ENCODE data around the gene EPHA6.
"Not testable (repeated sequence)": the region's sequence is repeated elsewhere in the genome, so short reads cannot be mapped to it uniquely, and the experiment has no call there.

EPHA6 gene

DNA sequence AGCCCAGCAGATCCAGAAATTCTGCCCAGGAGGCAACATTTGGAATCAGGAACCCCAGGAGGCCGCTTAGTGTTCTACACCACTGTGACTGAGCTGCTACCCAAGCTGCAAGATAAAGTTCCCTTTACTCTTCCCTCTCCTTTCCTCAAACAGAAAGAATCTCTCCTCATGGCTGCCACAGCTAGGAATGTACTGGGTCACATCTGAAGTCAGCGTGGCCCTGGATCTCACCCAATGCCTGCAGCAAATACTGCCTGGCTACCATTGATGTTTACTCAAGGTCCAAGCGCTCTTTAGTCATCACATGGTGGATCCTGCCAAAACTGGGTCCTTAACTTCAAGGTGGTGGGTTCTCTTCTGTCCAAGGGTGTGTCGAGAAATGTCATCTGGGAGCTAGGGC is 382.7 kb downstream of the EPHA6 start:
- no peak for DNase-seq

DNA sequence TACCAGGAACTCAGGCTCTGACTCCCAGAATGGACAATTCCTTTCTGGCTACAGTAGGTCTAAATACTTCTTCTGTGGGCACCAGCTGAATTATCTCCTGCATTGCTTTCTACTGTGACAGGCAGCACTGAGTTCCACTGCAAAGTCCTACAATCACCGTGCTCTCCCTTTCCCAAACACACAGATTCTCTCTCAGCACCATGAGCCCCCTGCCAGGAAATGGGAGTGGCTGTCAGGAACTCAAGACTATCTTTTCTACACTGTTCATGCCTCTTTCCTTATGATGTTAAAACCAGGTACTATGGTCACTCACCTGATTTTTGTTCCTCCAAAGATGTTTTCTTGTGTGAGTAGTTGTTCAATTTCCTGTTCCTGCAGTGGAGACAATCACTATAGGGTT is 383.4 kb downstream of the EPHA6 start:
- DNase-seq = no peak

DNA sequence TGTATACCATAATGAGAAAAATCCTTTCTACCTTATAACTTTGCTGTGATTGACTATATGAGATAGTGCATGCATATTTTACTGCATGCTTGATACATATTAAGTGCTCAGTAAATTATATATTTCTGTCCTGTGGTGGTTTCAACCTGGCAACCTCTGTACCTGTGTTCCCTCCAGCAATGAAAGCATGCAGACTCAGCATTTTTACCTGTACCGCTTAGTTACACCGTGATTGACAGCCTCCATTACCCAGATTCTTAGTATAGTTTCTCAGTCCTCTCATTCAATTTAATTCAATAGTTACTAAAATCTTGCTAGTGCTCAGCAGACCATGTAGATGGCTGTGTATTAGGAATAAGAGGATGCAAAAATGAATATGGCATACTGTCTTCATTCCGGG is 386.0 kb downstream of the EPHA6 start:
- DNase-seq = no peak

DNA sequence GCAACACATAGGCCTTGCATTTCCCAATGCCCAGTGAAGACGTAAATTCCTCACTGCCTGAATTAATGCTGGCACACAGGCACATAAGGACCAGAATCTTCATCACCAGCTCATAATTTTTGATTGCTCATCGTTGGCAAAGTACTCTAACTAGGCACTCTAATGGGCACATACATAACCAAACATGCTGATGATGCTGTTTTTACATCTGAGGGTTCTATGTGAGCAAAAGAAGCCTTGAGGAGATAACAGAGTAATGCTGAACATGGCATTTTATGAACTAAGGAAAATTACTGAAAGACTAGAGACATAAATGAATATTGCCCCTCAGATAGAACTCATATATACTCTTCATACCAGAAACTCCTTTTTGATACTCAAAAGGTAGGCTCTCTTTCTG is 387.4 kb downstream of the EPHA6 start:
- no peak for DNase-seq

DNA sequence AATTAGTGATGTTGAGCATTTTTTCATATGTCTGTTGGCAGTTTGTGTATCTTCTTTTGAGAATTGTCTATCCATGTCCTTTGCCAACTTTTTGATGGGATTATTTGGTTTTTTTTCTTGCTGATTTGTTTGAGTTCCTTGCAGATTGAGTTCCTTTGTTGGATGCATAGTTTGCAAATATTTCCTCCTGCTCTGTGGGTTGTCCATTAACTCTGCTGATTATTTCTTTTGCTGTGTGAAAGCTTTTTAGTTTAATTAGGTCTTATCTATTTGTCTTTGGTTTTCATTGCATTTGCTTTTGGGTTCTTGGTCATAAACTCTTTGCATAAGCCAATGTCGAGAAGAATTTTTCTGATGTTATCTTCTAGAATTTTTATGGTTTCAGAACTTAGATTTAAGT is 414.6 kb downstream of the EPHA6 start:
- DNase-seq = no peak

DNA sequence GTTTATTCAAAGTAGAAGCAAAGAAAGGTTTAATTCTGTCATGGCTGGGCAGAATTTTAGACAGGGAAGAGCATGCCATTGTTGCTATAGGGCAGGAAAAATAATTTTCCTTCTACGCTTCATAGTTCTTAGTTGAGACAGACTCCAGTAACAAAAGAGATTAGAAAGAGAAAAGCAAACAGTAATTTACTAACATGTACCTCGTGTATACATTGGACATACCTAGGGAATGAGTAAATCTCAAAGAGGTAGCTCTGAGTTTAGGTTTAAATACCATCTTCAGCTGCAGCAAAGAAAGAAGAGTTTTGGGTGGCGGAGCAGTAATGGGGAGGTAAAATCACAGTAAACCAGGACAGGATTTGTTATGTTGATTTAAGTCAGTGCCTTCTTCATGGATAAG is 416.1 kb downstream of the EPHA6 start:
- DNase-seq = no peak

DNA sequence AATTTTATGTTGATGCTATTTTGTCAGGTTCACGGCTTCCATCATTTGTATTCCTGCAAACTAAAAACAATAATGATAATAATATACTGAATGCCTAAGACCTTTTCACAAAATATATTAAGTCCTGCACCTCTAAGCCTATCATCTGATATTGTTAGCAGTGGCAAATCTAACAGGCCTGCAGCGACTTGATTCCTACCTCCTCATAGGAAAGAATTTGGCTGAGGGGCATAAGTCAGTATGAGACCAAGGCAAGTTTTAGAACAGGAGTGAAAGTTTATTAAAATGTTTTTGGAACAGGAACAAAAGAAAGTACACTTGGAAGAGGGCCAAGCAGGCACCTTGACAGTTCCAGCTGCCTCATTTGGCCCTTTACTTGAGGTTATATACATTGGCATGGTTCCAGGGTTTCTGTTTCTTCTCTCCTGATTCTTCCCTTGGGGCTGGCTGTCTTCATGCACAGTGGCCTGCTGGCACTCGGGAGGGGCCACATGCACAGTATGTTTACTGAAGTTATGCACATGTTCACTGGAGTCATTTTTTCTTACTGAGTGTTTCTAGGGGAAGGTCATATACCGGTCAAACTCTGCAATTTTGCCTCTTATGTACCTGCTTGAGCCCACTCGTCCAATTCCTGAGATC is 418.1 kb downstream of the EPHA6 start:
- no peak for DNase-seq

DNA sequence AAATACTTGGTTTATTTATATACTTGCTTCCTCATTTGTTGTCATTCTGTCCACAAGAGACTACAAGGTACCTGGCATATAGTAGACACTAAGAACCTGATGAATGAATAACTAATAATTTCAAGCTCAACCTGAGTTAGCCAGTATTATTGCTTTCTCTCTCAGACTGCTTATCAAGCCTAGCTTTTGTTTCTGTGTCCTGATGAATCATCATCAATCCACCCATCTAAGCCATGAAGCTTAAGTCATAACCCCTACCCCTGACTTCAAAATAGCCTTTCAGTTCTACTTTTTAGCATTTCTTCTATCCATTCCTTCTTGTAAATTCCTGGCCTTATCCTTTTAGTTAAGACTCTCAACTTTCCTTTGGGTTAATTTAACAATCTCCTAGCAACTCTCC is 420.8 kb downstream of the EPHA6 start:
- no peak for DNase-seq

DNA sequence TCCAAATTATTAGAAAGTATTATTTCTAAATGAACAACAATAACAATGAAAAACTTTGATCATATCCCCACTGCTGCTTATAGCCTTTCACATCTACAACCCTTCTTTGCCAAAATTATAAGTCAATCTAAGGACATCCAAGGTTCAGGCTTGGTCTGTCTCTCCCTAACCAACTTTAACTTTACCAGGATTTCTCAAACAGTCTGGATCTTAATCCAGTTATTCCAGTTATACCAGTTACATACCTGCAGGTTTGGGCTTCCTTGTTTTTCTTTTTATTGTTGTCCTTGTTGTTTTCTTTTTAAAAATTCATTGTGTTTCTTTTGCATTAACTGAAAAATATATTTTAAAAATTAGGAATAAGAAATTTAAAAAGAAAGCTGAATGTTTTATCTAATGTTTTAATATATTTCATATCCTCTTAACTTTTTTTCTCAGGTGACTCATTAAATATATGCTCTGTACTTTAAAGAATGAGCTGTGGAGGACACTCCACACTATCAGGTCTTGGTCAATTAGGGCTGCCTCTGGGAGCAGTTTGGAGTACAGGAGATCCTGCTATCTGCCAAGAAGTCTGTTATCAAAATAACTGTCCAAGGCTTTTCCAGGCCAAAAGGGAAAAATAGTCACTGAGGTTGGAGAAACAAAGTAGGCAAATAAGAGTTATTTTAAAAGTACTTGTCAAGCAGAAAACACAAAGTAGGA is 421.4 kb downstream of the EPHA6 start:
- no peak for DNase-seq

DNA sequence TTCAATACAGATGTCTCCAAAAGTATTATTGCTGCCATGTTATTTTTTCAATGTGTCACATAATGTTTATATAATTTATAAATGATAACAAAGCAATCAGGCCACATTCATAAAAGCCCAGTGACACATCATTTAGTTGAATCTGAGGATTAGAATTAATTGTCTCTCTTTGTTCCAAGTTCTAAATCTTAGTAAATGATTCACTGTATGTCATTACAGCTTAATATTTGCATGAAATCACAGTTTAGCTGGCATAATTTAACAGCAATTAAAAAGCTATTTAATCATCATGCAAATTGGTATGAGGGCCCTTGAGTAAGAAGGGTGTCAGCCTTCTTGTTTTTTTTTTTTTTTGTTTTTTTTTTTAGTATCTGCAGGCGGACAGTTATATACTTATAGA is 427.0 kb downstream of the EPHA6 start:
- no peak for DNase-seq

DNA sequence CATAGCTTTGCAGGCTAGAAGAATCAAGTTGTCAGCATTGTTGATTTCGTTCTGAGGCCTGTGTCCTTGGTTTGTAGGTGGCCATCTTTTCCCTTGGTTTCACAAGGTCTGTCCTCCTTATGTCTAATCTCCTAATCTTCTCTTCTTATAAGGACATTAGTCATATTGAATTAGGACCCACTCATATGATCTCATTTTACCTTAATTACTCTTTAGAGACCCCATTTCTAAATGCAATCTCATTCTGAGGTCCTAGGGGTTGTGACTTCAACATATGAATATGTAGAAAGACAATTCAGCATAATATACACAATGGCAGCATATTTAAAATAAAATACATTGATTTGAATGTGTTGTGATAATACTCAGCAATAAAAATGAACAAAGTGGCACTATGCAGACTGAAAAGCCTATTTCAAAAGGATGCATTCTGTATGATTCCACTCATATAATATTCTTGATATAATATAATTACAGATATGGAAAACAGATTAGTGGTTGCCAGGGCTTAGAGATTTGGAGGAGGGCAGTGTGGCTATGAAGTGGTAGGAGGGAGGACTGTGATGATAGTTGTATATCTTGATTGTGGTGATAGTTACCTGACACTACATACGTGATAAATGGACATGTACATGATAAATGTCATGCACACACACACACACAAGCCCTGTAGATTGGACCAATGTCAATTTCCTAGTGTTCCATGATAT is 431.0 kb downstream of the EPHA6 start:
- DNase-seq = no peak

DNA sequence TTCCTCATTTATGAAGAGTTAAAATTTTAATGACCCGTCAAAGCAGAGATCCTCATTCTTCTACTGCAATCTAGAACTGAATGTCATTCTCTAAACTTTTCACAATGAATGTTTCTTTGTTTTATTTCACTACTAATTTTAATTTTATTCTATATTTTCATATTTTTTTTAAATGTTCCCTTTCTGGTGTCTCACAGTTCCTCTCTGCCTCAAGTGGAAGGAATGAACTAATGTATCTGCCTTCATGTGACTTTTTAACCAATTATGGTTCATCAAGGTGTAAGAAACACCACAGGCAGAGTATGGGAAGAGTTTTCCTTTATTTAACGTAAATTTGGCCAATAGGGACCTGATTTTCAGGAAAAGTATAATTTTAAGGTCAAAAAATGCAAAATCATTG is 441.7 kb downstream of the EPHA6 start:
- DNase-seq = no peak

DNA sequence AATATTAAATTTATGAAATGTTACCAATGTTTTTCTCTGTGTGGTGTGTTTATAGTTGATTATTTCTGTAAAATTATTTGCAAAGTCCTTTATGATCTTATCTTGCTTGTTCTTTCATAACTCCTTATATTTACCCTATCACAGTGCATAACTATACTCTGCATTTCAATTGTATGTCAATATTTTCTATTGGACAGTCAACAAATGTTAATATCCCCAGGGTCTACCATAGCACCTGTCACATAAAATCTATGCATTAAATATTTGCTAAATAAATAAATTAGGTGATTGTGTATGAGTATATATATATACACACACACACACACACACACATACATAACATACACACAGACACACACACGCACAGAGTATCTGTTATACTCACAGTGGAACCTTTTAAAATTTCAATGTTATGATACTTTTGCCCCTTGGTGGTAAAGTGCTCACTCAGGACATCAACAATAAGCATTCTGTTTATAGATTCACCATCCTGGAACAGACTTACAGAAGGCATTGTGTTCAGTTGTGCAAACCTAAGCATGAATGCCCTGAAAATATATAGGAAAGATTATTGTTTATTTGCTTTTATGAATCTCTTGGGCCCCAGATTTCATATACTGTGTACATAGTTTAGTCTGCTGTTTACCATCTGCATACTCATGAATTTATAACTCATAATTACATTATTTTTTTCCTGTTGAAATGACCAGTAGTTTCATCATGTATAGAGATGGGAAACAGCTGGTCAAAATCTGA is 443.7 kb downstream of the EPHA6 start:
- no peak for DNase-seq

DNA sequence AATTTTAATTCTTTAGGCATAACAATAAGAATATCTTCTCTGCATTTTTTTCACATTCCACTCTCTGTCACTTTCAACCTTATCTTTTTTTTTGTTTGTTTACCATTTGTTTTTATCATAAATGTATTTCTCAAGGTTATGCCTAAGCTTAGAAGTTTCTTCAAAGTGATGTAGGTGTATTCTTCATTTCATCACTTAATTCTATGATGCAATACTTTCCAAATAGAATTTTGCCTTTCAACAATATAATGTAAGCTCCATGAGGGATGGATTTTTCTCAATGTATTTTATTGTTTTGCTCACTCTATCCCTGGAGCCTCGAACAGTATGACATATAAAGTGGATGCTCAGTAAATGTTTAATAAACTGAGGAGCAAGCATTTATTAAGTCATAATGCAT is 444.9 kb downstream of the EPHA6 start:
- DNase-seq = no peak

DNA sequence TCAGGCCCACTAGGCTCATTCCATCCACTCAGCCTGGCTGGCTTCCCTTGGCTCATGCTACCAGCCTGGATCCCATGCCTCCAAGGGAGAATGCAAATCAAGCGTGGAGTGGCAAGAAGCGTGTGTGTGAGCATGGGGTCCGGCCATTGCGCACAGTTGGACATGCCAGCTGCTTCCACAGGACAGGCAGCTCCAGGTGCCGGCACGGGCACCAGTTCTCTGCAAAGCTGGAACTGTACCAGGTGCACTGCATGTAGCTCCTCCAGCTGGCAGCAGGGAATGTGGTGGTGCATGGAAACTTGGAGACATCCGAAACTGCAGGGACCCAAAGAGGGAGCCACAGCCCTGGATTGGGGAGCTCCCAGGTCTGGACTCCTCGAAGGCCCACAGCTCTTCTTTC is 449.8 kb downstream of the EPHA6 start:
- no peak for DNase-seq

DNA sequence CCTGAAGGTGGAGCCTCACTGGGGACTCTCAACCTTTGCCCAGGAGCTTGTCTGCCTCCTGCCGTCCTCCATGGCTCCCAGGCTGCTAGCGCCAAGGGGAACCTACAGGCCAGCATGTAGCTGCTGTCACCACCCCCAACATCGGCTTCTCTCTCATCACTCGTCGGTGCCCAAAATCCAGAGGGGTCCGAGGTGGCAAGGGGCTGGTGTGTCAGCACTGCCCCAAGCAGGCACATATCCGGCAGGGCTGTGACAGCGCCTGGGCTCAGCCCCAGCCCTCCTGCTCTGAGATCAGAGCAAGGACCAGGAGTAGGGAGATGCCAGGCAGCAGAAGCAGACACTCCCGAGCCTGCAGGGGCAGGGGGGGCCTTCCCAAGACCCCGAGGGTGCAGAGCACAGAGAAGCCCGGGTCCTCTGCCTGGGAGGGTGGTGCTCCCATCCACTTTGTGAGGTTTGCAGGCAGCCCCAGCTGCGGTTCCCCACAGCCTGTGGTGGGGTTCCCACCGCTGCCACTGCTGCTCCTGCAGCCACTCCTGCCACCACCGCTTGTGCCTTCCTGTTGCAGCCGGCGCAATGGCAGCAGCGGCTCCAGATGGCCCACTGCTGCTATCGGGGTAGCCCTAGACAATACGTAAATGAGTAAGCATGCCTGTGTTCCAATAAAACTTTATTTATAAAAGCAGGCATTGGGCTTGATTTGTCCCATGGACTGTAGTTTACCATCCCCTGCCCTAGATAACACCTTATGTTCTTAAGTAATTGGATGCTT is 451.0 kb downstream of the EPHA6 start:
- DNase-seq = no peak

DNA sequence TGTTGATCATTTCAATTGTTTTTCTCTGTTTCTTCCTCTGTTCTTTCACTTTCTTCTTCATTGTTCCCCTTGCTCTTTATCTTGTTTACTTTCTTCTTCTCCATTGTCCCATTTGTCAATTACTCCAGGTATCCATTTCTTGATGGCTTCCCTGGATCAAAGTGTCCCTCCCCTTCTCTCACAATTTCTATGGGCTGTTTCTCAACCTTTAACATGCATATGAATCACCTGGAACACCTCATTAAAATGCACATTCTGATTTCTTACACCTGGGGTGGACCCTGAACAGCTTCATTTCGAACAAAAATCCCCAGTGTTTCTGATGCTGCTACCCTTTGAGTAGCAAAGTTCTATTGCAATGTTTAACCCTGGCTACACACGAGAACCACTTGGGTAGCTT is 454.8 kb downstream of the EPHA6 start:
- no peak for DNase-seq

DNA sequence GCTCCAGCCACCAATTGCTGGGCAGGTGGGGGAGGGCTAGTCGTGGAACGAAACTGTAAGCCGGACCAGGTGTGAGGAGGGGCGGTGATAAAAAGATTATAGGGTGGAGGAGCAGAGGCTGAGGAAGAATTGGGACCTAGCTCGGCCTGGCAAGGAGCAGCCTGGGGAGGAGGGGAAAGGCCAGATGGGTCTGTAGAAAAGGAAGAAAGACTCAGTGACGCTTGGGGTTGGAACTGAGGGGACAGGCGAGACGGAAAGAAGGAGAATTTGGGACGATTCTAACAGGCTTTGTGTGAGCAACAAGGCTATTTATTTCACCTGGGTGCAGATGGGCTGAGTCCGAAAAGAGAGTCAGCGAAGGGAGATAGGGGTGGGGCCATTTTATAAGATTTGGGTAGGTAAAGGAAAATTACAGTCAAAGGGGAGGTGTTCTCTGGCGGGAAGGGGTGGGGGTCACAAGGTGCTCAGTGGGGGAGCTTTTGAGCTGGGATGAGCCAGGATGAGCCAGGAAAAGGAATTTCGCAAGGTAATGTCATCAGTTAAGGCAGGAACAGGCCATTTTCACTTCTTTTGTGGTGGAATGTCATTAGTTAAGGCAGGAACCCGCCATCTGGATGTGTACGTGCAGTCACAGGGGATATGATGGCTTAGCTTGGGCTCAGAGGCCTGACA is 462.6 kb downstream of the EPHA6 start:
- DNase-seq = not testable (repeated sequence)

DNA sequence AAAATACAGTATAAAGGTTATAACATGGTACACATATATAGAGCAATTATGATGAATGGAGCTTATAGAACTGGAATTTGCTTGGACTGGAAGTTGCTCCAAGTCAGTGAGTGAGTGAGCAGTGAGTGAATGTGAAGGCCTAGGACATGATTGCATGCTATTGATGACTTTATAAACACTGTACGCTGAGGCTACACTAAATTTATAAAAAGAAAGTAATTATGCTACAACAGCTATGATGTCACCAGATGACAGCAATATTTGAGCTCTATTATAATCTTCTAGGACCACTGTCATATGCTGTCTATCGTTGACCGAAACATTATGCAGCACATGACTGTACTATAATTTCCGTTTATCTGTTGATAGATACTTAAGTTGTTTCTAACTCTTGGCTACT is 463.3 kb downstream of the EPHA6 start:
- DNase-seq = no peak

DNA sequence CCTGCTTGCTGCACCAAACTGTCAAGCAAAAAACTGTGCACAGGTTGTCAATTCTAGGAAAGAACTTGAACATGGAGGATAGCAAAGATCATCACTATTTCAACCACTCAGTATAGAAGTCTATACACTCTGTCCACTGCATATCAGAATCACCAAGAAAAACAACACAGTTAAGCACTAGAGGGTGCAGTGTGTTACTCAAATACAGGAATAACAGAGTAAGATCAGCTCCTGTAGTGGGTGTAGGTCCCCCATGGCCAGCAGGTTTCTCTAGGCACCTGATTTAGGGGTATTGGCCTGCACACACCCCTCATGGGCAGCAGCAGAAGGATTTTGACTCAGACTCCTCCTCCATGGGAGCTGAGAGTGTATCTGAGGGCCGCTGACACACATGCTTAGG is 464.1 kb downstream of the EPHA6 start:
- no peak for DNase-seq

DNA sequence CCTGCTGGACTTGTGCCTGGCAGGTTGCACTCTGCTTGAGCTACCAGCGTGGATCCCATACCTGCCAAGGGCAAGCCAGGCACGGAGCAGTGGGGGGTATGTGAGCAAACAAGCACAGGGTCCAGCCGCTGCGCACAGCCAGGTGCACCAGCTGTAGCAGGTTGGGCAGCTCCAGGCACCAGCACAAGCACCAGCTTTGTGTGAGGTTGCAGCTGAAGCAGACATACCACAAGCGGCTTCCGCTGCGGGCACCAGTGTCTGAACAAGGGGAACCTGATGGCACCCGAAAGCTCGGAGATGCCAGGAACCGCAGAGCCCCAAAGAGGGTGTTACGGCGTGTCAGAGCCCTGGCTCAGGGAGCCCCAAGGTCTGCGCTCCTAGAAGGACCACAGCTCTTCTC is 477.5 kb downstream of the EPHA6 start:
- DNase-seq = no peak

DNA sequence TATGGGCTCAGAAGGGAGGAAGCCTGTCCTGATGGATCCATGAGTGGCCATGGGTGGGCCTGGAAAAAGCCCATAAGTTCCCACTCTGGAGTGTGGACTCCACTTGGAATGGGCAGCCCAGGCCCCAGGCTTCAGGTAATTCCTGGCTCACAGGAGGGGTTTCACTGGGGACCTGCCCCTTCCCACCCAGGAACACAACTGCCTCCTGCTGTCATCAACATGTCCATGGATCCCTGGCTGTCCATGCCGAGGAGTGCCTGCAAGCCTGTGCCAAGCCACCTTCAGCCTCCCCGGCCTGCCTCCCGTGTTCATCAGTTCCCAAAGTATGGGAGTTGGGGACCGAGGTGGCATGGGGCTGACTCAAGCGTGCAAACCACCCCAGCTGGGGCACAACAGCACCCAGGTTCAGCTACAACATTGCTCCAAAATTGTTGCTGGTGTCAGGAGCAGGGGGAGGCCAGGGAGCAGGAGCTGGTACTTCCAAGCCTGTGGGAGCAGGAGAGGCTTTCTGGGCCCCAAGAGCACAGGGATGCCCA is 479.3 kb downstream of the EPHA6 start:
- DNase-seq = no peak
